LNCaP clone FGC (cell line): ENCODE measurements around the gene ACTRT1.

Experiments
- DNase-seq: peaks from one replicate; pipeline ENCODE4 v3.0.0-alpha.2; 2011; ENCODE audit warnings: low read depth
- H3K4me3 ChIP-seq: 2 replicates; pipeline ENCODE4 v1.5.1; 2011; ENCODE audit warnings: mild to moderate bottlenecking, low read depth, low read length, control low read depth
- CTCF ChIP-seq: IDR thresholded peaks from 2 replicates; pipeline ENCODE4 v1.5.1; 2012; ENCODE audit warnings: mild to moderate bottlenecking; ENCODE audit not compliant: control insufficient read depth, insufficient read depth; ENCODE audit errors: extremely low read depth

Gene ACTRT1

DNA sequence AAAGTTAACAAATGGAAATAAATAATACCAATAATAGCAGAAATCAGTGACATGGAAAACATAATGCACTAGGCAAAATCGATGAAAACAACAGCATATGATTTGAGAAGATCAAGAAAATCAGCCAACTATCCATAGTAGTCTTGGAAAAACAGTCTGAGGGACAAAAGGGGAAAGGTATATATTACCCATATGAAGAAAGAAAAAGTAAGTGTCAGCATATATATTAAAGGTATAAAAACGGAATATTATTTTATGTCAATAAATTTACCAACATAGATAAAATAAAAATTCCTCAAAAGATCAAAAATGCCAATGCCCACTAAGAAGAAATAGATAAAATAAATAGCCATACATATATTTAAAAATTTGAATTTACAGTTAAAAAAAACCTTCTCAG, 33.0 kb downstream of the ACTRT1 start:
- H3K4me3 ChIP-seq, result no peak overlapping the region
- no peak for TF ChIP-seq CTCF
- no peak for DNase-seq

DNA sequence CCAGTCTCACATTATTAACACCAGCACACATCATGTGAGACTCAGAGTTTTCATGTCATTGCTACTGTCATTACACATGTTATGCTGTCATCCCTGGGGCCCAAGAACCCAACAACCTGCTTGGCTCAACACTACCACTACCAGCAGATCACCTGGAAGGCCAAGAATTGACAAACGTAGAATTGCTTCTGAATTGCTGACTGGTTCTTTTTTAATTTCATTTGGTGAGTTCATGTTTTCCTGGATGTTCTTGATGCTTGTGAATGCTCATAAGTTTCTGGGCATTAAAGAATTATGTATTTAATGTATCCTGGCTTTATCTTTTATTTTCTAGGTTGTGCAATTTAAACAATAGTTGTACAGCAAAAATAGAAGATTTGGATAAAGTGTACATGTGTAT, 40.2 kb downstream of the ACTRT1 start:
- TF ChIP-seq CTCF, result no peak
- no peak overlapping the region for H3K4me3 ChIP-seq
- no peak for DNase-seq

DNA sequence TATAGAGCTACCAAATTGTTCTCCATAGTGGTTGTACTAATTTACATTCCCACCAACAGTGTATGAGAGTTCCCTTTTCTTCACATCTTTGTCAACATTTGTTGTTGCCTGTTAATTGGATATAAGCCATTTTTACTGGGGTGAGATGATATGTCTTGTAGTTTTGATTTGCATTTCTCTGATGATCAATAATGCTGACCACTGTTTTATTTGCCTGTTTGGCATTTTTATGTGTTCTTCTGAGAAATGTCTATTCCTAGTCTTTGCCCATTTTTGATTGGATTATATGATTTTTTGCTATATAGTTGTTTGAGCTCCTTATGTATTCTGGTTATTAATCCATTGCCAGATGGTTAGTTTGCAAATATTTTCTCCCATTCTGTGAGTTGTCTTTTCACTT, 44.3 kb downstream of the ACTRT1 start:
- TF ChIP-seq CTCF, result no peak
- no peak for DNase-seq
- no peak overlapping the region for H3K4me3 ChIP-seq
